HCT116 (cell line): ENCODE data around the gene SLC25A47.

Source experiments
- CTCF ChIP-seq, 3 experiments: fragments of 200-600 bp in 1 of 3; sonication (generic) in 1 of 3; IDR thresholded peaks in 2 of 3; conservative IDR thresholded peaks in 1 of 3; 2 replicates each; pipeline ENCODE4 v1.5.1; 2012 to 2017; ENCODE audit warnings: low read depth in 2 of 3, low read length in 2 of 3, antibody characterized with exemption in 1 of 3, borderline replicate concordance in 1 of 3, control low read depth in 1 of 3, mild to moderate bottlenecking in 1 of 3, mixed read lengths in 1 of 3, mixed run types in 1 of 3, moderate library complexity in 1 of 3; ENCODE audit not compliant: insufficient read depth in 1 of 3
- EGR1 ChIP-seq: IDR thresholded peaks from 2 replicates; pipeline ENCODE4 v1.6.1; 2012; ENCODE audit warnings: low read depth
- EZH2 ChIP-seq: fragments of 200-600 bp; sonication (generic); IDR thresholded peaks from 2 replicates; pipeline ENCODE4 v1.6.1; 2017; ENCODE audit warnings: antibody characterized with exemption, mixed run types
- EZH2phosphoT487 ChIP-seq: fragments of 200-600 bp; IDR thresholded peaks from 2 replicates; pipeline ENCODE4 v1.6.1; 2018; ENCODE audit warnings: antibody characterized with exemption, borderline replicate concordance
- MAX ChIP-seq: IDR thresholded peaks from 2 replicates; pipeline ENCODE4 v1.6.1; 2012
- POLR2A ChIP-seq: IDR thresholded peaks from 2 replicates; pipeline ENCODE4 v1.7.0; 2011; ENCODE audit warnings: borderline replicate concordance; ENCODE audit not compliant: insufficient read depth, insufficient read length; ENCODE audit errors: extremely low read depth
- SIN3A ChIP-seq: IDR thresholded peaks from 2 replicates; pipeline ENCODE4 v1.6.1; 2012; ENCODE audit warnings: low read depth
- SP1 ChIP-seq: IDR thresholded peaks from 2 replicates; pipeline ENCODE4 v1.6.1; 2012; ENCODE audit warnings: low read depth
- ZBTB33 ChIP-seq: IDR thresholded peaks from 2 replicates; pipeline ENCODE4 v1.6.1; 2011; ENCODE audit warnings: mild to moderate bottlenecking, low read length, moderate library complexity; ENCODE audit not compliant: insufficient replicate concordance; ENCODE audit errors: extremely low read depth

GRCh38 chr14:100374876-100375265 is 51.7 kb downstream of the SLC25A47 start:
- TF ChIP-seq CTCF (IDR thresholded peaks at IDR 0.05 in 2 of 3, conservative IDR thresholded peaks at IDR 0.05 in 1 of 3; ENCODE audit: borderline replicate concordance in 1 of 3, insufficient read depth in 1 of 3, low read depth in 2 of 3, low read length in 2 of 3), result no peak
- no peak for TF ChIP-seq MAX
- no peak for TF ChIP-seq EGR1
- TF ChIP-seq POLR2A, result no peak
- TF ChIP-seq ZBTB33, result no peak
- TF ChIP-seq EZH2phosphoT487, result no peak
- TF ChIP-seq EZH2, result no peak
- TF ChIP-seq SIN3A, result no peak
- TF ChIP-seq SP1, result no peak
